H9 (cell line): ENCODE results near the gene FBXL7. TPM values are rescaled to one million over a fixed set of nuclear protein-coding genes. Genes with fewer than 3 reads are reported as not detected.

Experiments used
- DNase-seq: peaks from one replicate; pipeline ENCODE4 v3.0.0-alpha.2; 2017
- H2AFZ ChIP-seq: one replicate; pipeline ENCODE4 v1.6.1; 2013; ENCODE audit warnings: mild to moderate bottlenecking, low read length, control low read depth, moderate library complexity
- H2AK5ac ChIP-seq: 2 replicates; pipeline ENCODE4 v1.6.1; 2013; ENCODE audit warnings: low read length, control low read depth, mixed read lengths; ENCODE audit not compliant: insufficient read length
- H2BK120ac ChIP-seq: one replicate; pipeline ENCODE4 v1.6.1; 2013; ENCODE audit warnings: low read depth, mild to moderate bottlenecking, low read length, control low read depth, inconsistent platforms; ENCODE audit not compliant: poor library complexity, severe bottlenecking
- H2BK12ac ChIP-seq: 2 replicates; pipeline ENCODE4 v1.6.1; 2013; ENCODE audit warnings: low read length, control low read depth, mixed read lengths, low read depth; ENCODE audit not compliant: insufficient read length
- H2BK15ac ChIP-seq: 2 replicates; pipeline ENCODE4 v1.6.1; 2013; ENCODE audit warnings: low read depth, low read length, control low read depth
- H2BK20ac ChIP-seq: one replicate; pipeline ENCODE4 v1.6.1; 2013; ENCODE audit warnings: low read depth, mild to moderate bottlenecking, low read length, control low read depth, inconsistent platforms; ENCODE audit not compliant: poor library complexity, severe bottlenecking
- H2BK5ac ChIP-seq: 2 replicates; pipeline ENCODE4 v1.6.1; 2013; ENCODE audit warnings: low read length, control low read depth, mixed read lengths; ENCODE audit not compliant: insufficient read length
- H3K14ac ChIP-seq: 2 replicates; pipeline ENCODE4 v1.6.1; 2013; ENCODE audit warnings: low read length, control low read depth; ENCODE audit not compliant: insufficient read depth
- H3K18ac ChIP-seq: 2 replicates; pipeline ENCODE4 v1.6.1; 2013; ENCODE audit warnings: low read depth, mild to moderate bottlenecking, mixed read lengths, low read length, control low read depth; ENCODE audit not compliant: insufficient read length
- H3K23ac ChIP-seq: 2 replicates; pipeline ENCODE4 v1.6.1; 2013; ENCODE audit warnings: low read length, control low read depth, mixed read lengths, low read depth; ENCODE audit not compliant: insufficient read length
- H3K23me2 ChIP-seq: 2 replicates; pipeline ENCODE4 v1.6.1; 2013; ENCODE audit warnings: low read depth, mild to moderate bottlenecking, mixed read lengths, low read length, control low read depth; ENCODE audit not compliant: insufficient read length, poor library complexity, severe bottlenecking
- H3K27ac ChIP-seq: 2 replicates; pipeline ENCODE4 v1.5.1; 2013; ENCODE audit warnings: low read length, control low read depth, mixed read lengths, low read depth; ENCODE audit not compliant: insufficient read length
- H3K27me3 ChIP-seq: 2 replicates; pipeline ENCODE4 v1.6.1; 2013; ENCODE audit warnings: low read length, control low read depth, inconsistent platforms; ENCODE audit not compliant: insufficient read depth
- H3K4ac ChIP-seq: 2 replicates; pipeline ENCODE4 v1.6.1; 2013; ENCODE audit warnings: low read depth, mild to moderate bottlenecking, control low read depth, inconsistent platforms, low read length, moderate library complexity
- H3K4me1 ChIP-seq: 2 replicates; pipeline ENCODE4 v1.6.1; 2013; ENCODE audit warnings: low read length, control low read depth, inconsistent platforms; ENCODE audit not compliant: insufficient read depth
- H3K4me2 ChIP-seq: 2 replicates; pipeline ENCODE4 v1.6.1; 2013; ENCODE audit warnings: low read length, control low read depth, mixed read lengths; ENCODE audit not compliant: insufficient read length, insufficient read depth
- H3K56ac ChIP-seq: 2 replicates; pipeline ENCODE4 v1.6.1; 2013; ENCODE audit warnings: low read depth, mild to moderate bottlenecking, mixed read lengths, low read length, control low read depth; ENCODE audit not compliant: insufficient read length
- H3K79me1 ChIP-seq: 2 replicates; pipeline ENCODE4 v1.6.1; 2013; ENCODE audit warnings: low read depth, mild to moderate bottlenecking, moderate library complexity, low read length, control low read depth, inconsistent platforms; ENCODE audit not compliant: insufficient read depth, poor library complexity, severe bottlenecking
- H3K79me2 ChIP-seq: 2 replicates; pipeline ENCODE4 v1.6.1; 2013; ENCODE audit warnings: low read length, control low read depth, inconsistent platforms; ENCODE audit not compliant: insufficient read depth
- H3K9ac ChIP-seq: 2 replicates; pipeline ENCODE4 v1.6.1; 2013; ENCODE audit warnings: low read length, control low read depth, mixed read lengths; ENCODE audit not compliant: insufficient read length; ENCODE audit errors: extremely low read depth
- H3K9me3 ChIP-seq: one replicate; pipeline ENCODE4 v1.6.1; 2013; ENCODE audit warnings: low read depth, low read length, inconsistent platforms; ENCODE audit not compliant: control insufficient read depth
- H3T11ph ChIP-seq: one replicate; pipeline ENCODE4 v1.6.1; 2013; ENCODE audit warnings: mild to moderate bottlenecking, low read length, control low read depth, inconsistent platforms
- H4K20me1 ChIP-seq: one replicate; pipeline ENCODE4 v1.6.1; 2013; ENCODE audit not compliant: control insufficient read depth, insufficient read length, insufficient read depth
- H4K5ac ChIP-seq: 2 replicates; pipeline ENCODE4 v1.6.1; 2013; ENCODE audit warnings: low read depth, mild to moderate bottlenecking, mixed read lengths, low read length, control low read depth; ENCODE audit not compliant: insufficient read length
- H4K8ac ChIP-seq: replicated peaks from 2 replicates; pipeline ENCODE4 v1.6.1; 2013; ENCODE audit warnings: low read length, control low read depth, mixed read lengths, low read depth; ENCODE audit not compliant: insufficient read length
- H4K91ac ChIP-seq: 2 replicates; pipeline ENCODE4 v1.6.1; 2013; ENCODE audit warnings: low read depth, mild to moderate bottlenecking, moderate library complexity, mixed read lengths, low read length, control low read depth; ENCODE audit not compliant: insufficient read length
- H3K27ac Mint-ChIP-seq, 3 experiments: 2 replicates in 2 of 3; 3 replicates in 1 of 3; pipeline ENCODE4 v1.8.0; 2020 to 2021; ENCODE audit warnings: mixed read lengths in 3 of 3, mild to moderate bottlenecking in 1 of 3, moderate library complexity in 1 of 3
- H3K27me3 Mint-ChIP-seq: 2 replicates; pipeline ENCODE4 v1.8.0; 2021; ENCODE audit warnings: low read depth, mild to moderate bottlenecking, moderate library complexity, mixed read lengths
- H3K36me3 Mint-ChIP-seq, 3 experiments: 2 replicates in 2 of 3; 3 replicates in 1 of 3; pipeline ENCODE4 v1.8.0; 2020 to 2021; ENCODE audit warnings: low read depth in 3 of 3, mixed read lengths in 3 of 3; ENCODE audit not compliant: insufficient read depth in 1 of 3
- H3K4me1 Mint-ChIP-seq, 2 experiments: 2 replicates each; pipeline ENCODE4 v1.8.0; 2020; ENCODE audit warnings: mixed read lengths in 2 of 2
- H3K4me3 Mint-ChIP-seq, 2 experiments: 2 replicates in 1 of 2; 3 replicates in 1 of 2; pipeline ENCODE4 v1.8.0; 2020 to 2021; ENCODE audit warnings: mild to moderate bottlenecking in 2 of 2, mixed read lengths in 2 of 2, moderate library complexity in 1 of 2
- H3K9me3 Mint-ChIP-seq, 2 experiments: 2 replicates in 1 of 2; 3 replicates in 1 of 2; pipeline ENCODE4 v1.8.0; 2020; ENCODE audit warnings: mild to moderate bottlenecking in 2 of 2, mixed read lengths in 2 of 2, moderate library complexity in 1 of 2
- CTCF ChIP-seq: fragments of 200-600 bp; sonication (generic); conservative IDR thresholded peaks from 3 replicates; pipeline ENCODE4 v1.8.0; 2021; ENCODE audit warnings: antibody characterized with exemption, mild to moderate bottlenecking
- WGBS: extraction: QIAGEN DNeasy Blood & Tissue Kit; methylation state at CpG from one replicate; pipeline ENCODE4 v1.1.7; 2013; ENCODE audit warnings: missing lambda C conversion rate, low lambda C conversion rate, mixed read lengths; ENCODE audit not compliant: insufficient read length; ENCODE audit errors: extremely low coverage; 5-methylcytosine and 5-hydroxymethylcytosine counted together
- total RNA-seq: library from RNA; stranded (reverse); gene quantifications from 2 replicates; pipeline ENCODE4 v1.2.1, GENCODE V29; 2021

Gene FBXL7
- total RNA-seq, 1 experiment from 2014 or later, result 14.6 TPM

GRCh38 chr5:15737871-15738664 lies 238.1 kb downstream of the FBXL7 start:
- Histone ChIP-seq H2BK120ac (no peak overlapping the region), H3K9ac (no peak overlapping the region), H3K4ac (no peak overlapping the region), H3K4me2 (no peak overlapping the region), H4K8ac (no peak overlapping the region), H3K9me3 (peaks cover 5% of the 10 kb centered on the region), H2AK5ac (no peak overlapping the region), H3K79me1 (no peaks in the 10 kb centered on the region), H3K14ac (no peak overlapping the region), H3K18ac (no peak overlapping the region), H3K79me2 (no peaks in the 10 kb centered on the region), H3K23me2 (no peaks in the 10 kb centered on the region), H4K5ac (no peak overlapping the region), H2AFZ (no peak overlapping the region), H2BK12ac (no peak overlapping the region), H2BK15ac (no peak overlapping the region), H4K91ac (no peak overlapping the region), H3K56ac (no peak overlapping the region), H3K27me3 (no peaks in the 10 kb centered on the region), H2BK20ac (no peak overlapping the region), H3K23ac (no peak overlapping the region), H2BK5ac (no peak overlapping the region), H4K20me1 (no peaks in the 10 kb centered on the region), H3K4me1 (no peaks in the 10 kb centered on the region), H3T11ph (no peak overlapping the region), H3K27ac (no peak overlapping the region)
- DNase-seq, result no peak
- no peak for TF ChIP-seq CTCF
- Mint-ChIP-seq H3K9me3 (peaks cover 9% of the 10 kb centered on the region in 2 experiments), H3K36me3 (peaks cover 6 to 7% (median 6%) of the 10 kb centered on the region in 3 experiments), H3K4me3 (no peak overlapping the region), H3K4me1 (no peaks in the 10 kb centered on the region), H3K27me3 (no peaks in the 10 kb centered on the region), H3K27ac (no peak overlapping the region)
- no CpG with 5 or more reads among the region's 5 CpGs for WGBS
